HG02642 (cell line): ENCODE data around the gene NCS1.
"Not testable (repeated sequence)": the region's sequence is repeated elsewhere in the genome, so short reads cannot be mapped to it uniquely, and the experiment has no call there.

ENCODE experiments used
- ATAC-seq: cut with Tn5 transposase; IDR thresholded peaks from one replicate; pipeline ENCODE4 v1.9.1; 2021; ENCODE audit warnings: mild to moderate bottlenecking; ENCODE audit not compliant: unreplicated experiment, poor library complexity

Gene NCS1

DNA sequence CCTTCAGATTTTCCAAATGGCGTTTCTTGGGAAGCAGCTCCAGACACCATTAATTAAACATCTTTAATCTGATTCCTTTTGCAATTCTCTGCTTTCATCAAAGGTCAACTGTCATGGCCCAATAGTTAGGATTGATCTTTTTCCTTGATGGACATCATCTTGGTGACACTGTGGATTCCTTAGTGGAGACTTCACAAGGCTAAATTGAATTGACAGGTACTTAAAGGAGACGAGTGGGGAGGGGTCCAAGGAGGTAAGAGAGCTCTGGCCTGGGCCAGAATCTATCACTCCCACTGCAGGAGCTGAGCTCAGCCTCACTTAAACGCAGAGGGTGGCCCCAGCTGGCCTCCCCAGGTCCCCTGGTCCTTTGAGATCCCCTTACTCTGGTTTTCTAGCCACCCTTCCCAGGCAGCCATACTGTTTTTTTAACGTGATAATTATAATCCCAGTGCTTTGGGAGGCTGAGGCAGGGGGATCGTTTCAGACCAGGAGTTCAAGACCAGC lies 83.5 kb downstream of the NCS1 start:
- ATAC-seq, result no peak

DNA sequence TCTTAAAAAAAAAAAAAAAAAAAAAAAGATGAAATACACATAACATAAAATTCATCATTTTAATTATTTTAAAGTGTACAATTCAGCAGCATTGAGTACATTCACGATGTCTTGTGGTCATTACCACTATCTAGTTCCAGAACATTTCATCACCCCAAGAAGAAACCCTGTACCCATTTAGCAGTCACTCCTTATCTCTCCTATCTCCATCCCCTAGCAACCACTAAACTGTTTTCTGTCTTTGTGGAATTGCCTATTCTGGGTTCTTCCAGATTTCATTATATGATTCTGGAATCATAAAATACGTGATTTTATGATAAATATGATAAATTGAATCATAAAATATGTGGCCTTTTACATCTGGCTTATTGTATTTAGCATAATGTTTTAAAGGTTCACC lies 84.4 kb downstream of the NCS1 start:
- ATAC-seq, result no peak

DNA sequence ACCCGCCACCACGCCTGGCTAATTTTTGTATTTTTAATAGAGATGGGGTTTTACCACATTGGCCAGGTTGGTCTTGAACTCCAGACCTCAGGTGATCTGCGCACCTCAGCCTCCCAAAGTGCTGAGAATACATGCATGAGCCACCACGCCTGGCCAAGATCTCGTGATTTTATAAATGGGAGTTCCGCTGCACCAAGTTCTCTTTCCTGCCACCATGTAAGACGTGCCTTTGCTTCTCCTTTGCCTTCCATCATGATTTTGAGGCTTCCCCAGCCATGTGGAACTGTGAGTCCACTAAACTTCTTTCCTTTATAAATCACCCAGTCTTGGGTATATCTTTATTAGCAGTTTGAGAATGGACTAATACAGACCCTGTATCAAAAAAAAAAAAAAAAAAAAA lies 85.9 kb downstream of the NCS1 start:
- not testable (repeated sequence) for ATAC-seq

DNA sequence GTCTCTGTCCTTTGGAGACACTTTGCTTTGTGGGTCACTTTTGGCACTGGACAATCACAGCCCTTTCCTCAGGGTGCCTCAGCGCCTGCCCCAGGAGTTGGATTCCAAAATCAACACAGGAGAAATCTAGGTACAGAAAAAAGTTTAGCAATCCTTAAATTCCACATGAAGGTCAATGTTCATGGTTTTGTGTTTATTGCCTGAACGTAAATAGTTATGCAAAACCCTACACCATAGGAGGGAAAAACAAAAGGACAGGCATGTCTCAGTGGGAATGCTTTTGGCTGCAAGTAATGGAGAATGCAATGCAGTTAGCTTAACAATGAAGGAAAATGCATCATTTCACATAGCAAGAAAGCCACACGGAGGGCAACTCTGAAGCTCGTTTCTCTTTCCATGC lies 86.8 kb downstream of the NCS1 start:
- ATAC-seq, result no peak

DNA sequence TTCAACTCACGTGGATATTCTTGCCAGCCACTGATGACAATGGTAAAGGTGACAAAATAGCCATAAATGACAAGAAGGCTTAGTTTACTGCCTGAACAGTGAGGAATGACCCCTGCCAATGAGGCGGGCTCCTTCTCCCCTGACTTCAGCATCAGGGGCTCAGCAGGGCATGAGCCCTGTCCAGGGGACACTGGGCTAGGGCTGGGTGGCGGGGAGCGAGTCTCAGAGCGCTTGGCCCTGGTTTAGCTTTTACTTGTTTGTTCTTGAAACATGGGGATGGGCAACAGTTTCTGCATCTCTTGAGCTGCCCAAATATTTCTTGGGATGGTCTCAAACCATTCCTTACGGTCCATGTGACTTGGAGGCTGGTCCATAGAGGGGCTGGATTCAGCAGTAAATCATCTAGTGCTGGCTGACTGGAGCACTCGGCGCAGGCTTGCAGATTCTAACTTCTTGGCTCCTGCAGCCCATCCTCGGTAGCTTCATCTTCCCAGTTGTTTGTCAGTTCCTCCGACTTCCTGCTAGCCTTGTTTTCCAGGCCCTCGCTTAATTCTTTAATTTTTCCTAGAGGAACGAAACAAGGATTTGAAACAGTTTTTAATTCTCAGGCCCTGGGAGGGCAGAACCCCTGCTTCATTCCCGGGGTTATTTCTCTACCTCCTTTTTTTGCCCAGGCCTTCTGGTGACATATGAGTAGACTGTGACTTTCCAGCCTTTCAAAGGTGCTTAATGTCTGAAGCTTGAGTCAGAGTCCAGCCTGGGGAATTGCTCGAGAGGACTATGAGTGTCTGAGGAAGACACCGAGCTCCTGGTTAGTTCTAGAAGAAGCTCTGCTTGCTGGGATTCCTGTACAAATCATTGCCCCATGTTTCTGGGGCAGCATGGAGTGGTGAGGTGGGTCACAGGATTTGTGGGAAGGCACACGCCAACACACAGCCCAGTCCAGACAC lies 88.9 kb downstream of the NCS1 start:
- ATAC-seq, result no peak

DNA sequence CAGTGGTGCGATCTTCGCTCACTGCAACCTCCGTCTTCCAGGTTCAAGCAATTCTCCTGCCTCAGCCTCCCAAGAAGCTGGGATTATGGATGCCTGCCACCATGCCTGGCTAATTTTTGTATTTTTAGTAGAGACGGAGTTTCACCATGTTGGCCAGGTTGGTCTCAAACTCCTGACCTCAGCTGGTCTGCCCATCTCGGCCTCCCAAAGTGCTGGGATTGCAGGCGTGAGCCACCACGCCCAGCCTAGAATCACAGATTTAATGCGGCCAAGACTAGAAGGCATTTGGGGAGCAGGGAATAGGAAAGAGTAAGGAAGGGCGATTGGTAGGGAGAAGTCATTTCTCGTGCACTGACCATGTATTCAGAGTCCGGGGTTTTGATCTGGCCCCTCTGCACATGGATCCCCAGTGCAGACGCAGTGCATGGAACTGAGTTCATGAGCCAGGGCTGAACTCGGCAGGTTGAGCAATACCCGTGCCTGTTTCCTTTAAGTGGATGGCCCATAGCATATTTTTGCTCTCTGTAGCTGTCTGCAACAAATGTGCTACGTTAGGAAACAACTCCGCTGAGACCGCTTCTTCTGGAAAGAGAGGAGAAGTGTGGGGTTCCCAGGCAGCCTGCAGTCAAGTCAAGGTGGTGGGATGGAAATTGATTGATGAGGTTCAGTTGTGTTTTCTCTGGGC lies 90.0 kb downstream of the NCS1 start:
- no peak for ATAC-seq

DNA sequence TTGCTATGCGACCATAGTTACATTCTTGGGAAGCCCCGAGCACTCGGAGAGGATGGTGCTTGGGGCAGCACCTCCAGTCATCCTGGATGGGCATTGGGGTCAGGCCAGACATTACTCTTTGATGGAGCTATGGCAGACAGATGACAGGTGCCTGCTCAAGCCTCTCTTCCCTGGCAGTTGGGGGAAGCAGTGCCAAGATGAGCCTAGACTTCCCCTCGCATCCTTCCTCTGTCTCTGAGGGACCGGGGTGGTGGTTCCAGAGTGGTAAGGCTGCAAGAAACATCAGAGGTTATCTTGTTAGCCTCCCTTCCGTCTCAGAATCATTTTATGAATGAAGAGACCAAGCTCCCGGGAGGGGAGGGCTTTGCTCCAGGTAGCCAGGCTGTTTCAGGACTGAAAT lies 90.6 kb downstream of the NCS1 start:
- no peak for ATAC-seq

DNA sequence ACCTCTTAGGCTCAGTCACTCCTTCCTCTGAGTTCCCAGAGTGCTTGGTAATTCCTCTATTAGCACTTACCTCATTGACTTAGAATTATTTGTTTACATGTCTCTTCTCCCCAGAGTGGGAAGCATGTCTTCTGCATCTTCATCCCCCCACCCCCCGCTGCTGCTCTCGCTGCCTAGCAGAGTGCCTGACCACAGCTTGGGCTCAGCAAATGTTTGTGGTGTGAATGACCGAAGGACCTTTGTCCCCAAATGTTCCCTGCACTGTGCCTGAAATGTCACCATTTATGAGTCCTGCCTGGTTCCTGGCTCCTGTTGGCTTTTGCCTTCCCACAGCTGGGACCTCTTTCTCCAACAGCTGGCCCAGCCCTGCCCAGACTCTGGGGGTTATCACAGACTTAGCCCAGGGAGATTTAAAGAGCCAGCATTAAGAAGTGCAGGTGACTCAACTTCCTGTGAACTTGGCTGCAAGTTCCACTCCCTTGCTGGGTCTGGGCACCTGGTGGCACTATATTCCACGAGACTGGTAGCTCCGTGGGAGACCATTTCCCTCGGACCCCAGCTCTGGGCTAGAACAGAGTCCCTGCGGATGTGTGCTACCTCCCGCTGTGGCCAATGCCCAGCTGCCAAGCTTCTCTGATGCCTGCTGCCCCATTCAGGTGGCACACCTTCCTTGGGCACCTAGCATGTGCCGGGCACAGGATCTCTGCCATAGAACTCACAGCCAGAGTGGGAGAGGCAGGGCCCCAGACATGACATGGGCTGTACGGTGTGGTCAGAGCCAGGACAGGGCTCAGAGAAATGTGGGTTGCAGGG lies 91.6 kb downstream of the NCS1 start:
- ATAC-seq, result no peak

DNA sequence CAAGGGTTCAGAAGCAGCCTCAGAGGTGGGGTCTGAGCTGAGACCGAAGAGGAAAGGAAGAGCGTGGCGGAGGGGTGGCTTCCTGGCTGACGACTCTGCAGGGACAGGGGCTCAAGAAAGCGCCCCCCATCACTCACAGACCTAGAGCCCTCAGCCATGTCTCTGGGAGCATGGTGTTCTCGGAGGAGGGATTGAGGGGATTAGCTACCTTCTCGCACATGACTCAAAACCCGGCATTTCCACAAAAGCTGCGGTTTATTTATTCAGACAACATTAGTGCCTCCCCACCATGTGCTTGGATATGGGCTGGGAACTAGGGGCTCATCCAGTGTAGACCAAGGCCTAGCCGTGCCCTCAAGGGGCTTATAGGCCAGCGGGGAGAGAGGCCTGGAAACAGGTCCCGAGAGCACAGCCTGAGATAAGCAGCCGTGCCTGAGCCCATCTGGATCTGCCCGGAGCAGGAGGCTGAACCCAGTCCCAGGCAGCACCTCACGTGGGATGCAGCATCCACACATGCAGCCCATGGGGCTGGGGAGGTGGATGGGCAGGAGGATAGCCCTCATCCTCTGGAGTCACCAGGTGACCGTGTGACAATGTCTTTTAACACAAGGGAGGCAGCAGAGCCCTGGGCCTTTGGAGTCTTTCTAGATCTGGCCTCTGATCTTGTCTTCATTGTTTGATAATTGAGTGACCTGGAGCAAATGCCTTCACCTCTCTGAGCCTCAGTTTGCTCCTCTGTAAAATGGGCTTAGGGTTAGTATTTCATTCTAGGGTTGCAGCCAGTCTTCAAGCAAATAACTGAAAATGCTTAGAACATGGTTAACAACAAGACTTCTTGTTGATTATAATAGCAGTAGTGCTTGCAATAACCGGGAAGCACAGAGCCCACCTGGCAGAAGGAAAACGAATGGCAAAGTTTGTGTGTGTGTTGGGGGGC lies 92.5 kb downstream of the NCS1 start:
- no peak for ATAC-seq

DNA sequence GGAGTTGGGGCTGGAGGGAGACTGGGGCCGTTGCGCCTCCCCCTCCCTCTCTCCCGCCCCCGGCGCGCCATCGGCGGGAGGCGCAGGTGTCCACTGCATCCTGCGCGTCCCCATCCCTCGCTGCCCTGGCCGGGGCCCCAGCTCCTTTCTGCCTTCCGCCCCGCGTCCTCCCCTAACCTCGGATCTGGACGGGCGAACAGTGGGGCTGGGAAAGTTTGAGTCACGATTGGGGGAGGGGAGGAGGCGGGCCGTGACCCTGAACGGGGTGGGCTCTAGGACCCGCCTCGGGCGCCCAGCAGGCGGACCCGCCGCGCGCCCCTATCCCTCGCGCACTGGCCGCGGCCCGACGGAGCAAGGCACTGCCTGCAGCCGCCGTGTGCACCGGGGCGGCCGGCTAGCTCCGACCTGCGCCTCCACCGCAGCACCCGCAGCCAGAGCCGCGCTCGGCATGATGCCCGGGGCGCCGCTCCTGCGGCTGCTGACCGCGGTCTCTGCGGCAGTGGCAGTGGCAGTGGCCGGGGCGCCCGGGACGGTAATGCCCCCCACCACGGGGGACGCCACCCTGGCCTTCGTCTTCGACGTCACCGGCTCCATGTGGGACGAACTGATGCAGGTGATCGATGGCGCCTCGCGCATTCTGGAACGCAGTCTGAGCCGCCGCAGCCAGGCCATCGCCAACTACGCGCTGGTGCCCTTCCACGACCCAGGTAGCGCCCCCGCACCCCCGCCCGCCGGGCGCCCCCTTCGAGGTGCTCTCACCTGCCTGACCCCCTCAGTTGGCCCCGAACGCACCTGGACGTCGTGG lies 93.4 kb downstream of the NCS1 start, which contains the start of gene HMCN2:
Gene HMCN2 (plus strand): TSS at position 330 of the 805 bp plus-strand sequence. CDS start 119 bp downstream, at position 449.
- no peak for ATAC-seq

DNA sequence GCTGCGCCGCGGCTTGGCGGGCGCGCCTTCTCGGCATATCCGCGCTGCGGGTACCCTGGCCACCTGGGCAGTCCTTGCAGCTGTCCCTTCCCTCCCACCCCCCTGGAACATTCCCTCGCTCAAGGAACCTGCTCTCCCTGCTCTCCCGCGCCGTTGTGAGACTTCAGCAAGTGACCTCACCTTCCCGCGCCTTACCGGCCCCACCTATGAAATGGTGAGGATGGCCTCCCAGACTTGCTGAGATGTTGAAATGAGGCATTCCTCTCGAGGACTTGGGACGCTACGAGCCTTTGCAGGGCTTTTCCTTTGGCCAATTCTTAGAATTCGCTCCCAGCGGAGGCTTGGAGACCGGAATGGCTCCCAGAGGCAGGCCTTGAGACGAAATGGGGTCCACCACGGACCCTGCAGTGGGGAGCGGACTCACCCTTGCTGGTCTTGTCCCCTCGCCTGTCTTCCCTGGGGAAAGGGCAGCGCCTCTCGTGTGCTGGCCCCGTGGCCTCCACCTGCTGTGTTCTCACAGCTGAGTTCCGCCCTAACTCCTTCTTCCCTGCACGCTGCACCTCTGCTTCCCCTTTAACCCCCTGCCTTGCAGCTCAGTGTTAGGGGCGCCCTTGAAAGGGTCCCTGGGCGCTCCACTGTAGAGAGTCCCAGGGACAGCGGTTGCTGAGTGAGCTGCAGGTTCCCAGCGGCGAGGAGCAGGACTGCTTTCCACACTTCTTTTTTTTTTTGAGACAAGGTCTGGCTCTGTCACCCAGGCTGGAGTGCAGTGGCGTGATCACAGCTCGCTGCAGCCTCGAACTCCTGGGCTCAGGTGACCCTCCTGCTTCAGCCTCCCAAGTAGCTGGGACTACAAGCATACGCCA lies 94.3 kb downstream of the NCS1 start:
- ATAC-seq, result no peak

DNA sequence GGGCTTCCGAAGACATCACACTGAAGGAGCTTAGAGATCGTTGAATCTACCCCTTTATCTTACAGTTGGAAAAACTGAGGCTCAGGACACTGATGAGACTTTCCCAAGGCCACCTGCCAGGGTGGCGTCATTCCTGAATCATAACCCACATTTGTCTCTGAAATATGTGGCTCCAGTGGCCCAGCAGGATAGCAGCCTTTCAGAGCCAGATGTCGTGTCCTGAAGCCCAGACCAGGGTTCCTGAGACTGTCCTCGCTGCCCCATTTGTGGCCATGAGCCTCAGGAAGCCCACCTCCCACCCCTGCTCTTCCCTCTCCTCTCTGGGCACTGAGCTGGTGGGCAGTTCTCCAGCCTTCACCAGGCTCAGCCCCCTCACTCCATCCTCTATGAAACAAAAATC lies 95.7 kb downstream of the NCS1 start:
- no peak for ATAC-seq

DNA sequence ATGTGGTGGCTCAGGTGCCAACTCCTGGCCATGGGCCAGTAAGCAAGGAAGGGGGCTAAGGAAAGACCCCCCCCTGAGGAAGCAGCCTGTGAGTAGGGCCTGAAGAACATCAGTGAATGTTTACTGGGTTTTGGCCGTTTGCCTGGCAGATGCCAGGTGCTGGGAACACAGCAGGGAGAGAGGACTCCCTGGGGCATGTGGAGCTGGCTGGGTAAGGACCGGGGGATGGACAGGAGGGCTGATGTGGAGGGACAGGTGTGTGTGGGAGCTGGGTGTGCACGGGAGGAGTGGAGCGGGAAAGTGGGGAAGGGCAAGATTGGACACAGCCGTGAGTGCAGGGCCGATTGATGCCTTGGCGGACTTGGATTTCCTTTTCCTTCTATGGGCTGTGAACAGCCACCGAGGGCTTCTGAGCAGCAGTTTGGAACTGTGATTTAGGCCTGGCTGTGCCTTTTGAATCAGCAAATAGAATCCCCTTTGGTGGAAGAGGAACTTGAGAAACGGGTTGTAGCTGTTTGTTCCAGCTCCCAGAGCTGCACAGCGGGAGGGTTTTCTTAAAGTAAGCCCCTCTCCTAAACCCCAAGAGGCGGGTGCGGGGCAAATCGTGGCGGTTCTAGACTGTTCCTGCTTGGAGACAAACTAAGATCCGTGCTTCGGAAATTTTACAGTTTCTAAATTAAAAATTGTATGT lies 96.5 kb downstream of the NCS1 start:
- no peak for ATAC-seq

DNA sequence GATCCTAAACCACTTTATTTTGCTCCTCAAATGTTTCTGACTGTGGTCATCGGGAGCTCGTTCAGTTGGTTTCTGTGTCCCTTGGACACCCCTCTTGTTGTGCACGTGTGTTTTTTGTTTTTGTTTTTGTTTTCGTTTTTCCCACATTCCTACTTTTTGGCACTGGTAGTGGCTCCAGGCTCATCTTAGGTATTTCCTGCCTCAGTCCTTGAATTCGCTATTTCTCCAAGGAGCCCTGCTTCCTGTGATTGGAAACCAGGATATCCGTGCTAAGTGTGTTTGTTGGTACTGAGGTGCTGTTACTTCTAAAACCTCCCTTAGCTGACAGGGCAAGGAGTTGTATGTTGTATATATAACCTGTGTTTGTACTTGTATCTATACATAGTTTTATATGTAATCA lies 99.3 kb downstream of the NCS1 start:
- ATAC-seq, result no peak

DNA sequence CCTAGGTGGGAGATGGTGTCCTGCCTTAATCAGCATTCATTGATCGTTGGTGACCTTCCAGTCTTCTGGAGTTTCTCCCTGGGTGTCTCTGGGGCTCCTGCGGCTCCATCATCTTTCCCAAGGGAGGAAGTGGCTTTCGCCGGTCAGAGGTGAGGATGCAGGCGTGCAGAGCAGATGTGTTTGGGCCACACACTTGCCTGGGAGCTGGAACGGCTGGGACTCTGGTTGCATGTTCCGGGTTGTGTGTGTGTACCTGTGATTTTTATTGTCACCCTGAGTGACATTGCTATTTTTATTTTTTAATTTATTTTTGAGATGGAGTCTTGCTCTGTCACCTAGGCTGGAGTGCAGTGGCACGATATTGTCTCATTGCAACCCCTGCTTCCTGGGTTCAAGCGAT lies 103.0 kb downstream of the NCS1 start:
- ATAC-seq, result no peak

DNA sequence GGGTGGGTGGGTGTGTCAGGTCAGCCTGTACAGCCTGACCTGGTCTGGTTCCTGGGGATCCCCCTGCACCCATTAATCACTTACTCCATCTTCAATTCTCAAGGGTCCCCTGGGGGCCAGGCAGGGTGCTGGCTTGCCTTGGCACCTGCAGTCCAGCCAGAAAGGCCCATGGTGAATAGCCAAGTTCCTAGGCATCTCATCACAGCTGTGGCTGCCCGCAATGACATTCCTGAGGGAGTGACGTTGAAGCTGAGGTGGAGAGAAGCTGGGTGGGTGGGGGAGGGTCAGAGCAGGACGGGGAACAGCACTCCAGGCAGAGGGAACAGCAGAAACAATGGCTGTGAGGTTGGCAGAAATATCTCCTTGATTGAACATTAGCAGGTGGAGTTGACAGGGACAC lies 103.9 kb downstream of the NCS1 start:
- ATAC-seq, result no peak

DNA sequence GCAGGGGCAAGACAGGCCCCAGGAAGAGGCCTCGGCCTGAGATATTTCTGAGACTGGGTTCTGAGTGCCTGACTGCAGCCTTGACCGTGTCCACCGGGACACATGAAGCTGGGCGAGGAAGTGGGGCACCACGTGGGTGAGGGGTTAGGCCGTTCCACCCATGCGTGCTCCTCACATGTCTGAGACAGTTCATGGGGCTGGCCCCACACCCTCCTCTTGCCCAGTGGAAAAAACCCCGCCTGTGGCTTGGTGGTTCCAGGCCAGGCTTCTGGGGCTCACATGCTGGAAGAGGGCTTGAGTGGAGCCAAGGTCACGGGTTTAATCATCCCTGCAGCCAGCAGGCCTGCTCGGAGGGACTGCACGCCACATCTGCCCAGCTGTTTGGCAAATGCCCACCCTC lies 104.8 kb downstream of the NCS1 start:
- no peak for ATAC-seq
